IMR-90 (cell line): ENCODE measurements around the gene SMC5. TPM values are rescaled to one million over a fixed set of nuclear protein-coding genes. Genes with fewer than 3 reads are reported as not detected.
"Not testable (repeated sequence)": the region's sequence is repeated elsewhere in the genome, so short reads cannot be mapped to it uniquely, and the experiment has no call there.

Experiments
- ATAC-seq: fragments of 200-7000 bp; cut with Tn5 transposase; 2 replicates; pipeline ENCODE4 v1.9.1; 2020; ENCODE audit warnings: low read depth, mild to moderate bottlenecking, moderate library complexity
- BruUV-seq: library from RNA; stranded (reverse); fragments of 400-500 nt; replicated peaks from 2 replicates; lab custom pipeline; 2021; lab: Mats Ljungman, UMichigan
- CTCF ChIA-PET: fragments of 300-600 bp; formaldehyde crosslinking; extraction: SDS; loops from one replicate; lab custom pipeline; 2021; ENCODE audit warnings: antibody characterized with exemption; lab: Yijun Ruan, JAX
- POLR2A ChIA-PET: fragments of 300-600 bp; sonication (Branson Sonifier 250); formaldehyde crosslinking; loops from one replicate; lab custom pipeline; 2022; ENCODE audit warnings: antibody characterized with exemption; ENCODE audit not compliant: unreplicated experiment; lab: Charles Lee
- DNase-seq: peaks from one replicate; pipeline ENCODE4 v3.0.0; 2013
- H2AFZ ChIP-seq: replicated peaks from 2 replicates; pipeline ENCODE3; 2013; ENCODE audit warnings: low read length, mild to moderate bottlenecking; ENCODE audit not compliant: poor library complexity
- H2AK5ac ChIP-seq: 2 replicates; pipeline ENCODE4 v1.6.1; 2013; ENCODE audit warnings: low read depth, low read length, inconsistent platforms
- H2AK9ac ChIP-seq: replicated peaks from 2 replicates; pipeline ENCODE3; 2013; ENCODE audit warnings: mild to moderate bottlenecking, low read depth, low read length, moderate library complexity; ENCODE audit not compliant: poor library complexity
- H2BK120ac ChIP-seq: 2 replicates; pipeline ENCODE4 v1.6.1; 2013; ENCODE audit warnings: low read depth, low read length, inconsistent platforms
- H2BK15ac ChIP-seq: 3 replicates; pipeline ENCODE4 v1.6.1; 2013; ENCODE audit warnings: low read depth, low read length, inconsistent platforms
- H2BK20ac ChIP-seq: 2 replicates; pipeline ENCODE4 v1.6.1; 2013; ENCODE audit warnings: low read depth, mild to moderate bottlenecking, inconsistent platforms, low read length, moderate library complexity
- H2BK5ac ChIP-seq: 2 replicates; pipeline ENCODE4 v1.6.1; 2013; ENCODE audit warnings: mild to moderate bottlenecking, low read depth, low read length, inconsistent platforms; ENCODE audit not compliant: poor library complexity, severe bottlenecking
- H3K14ac ChIP-seq: replicated peaks from 2 replicates; pipeline ENCODE4 v1.6.1; 2013; ENCODE audit warnings: low read depth, low read length, inconsistent platforms
- H3K18ac ChIP-seq: 2 replicates; pipeline ENCODE4 v1.6.1; 2013; ENCODE audit warnings: low read depth, low read length, control low read depth
- H3K23ac ChIP-seq: 2 replicates; pipeline ENCODE4 v1.6.1; 2013; ENCODE audit warnings: low read depth, low read length, inconsistent platforms
- H3K27ac ChIP-seq: 2 replicates; pipeline ENCODE4 v1.5.1; 2013; ENCODE audit warnings: mild to moderate bottlenecking, control low read depth, low read length; ENCODE audit not compliant: insufficient read depth
- H3K27me3 ChIP-seq: 2 replicates; pipeline ENCODE4 v1.6.1; 2013; ENCODE audit warnings: low read length; ENCODE audit not compliant: control insufficient read depth, insufficient read depth
- H3K36me3 ChIP-seq: 2 replicates; pipeline ENCODE4 v1.6.1; 2013; ENCODE audit warnings: low read length, mixed read lengths; ENCODE audit not compliant: control insufficient read depth, insufficient read depth
- H3K4ac ChIP-seq: 2 replicates; pipeline ENCODE4 v1.6.1; 2013; ENCODE audit warnings: low read depth, low read length, inconsistent platforms
- H3K4me1 ChIP-seq: 2 replicates; pipeline ENCODE4 v1.6.1; 2013; ENCODE audit warnings: low read length, mixed read lengths; ENCODE audit not compliant: control insufficient read depth, insufficient read depth
- H3K4me2 ChIP-seq: 2 replicates; pipeline ENCODE4 v1.6.1; 2013; ENCODE audit warnings: low read depth, mild to moderate bottlenecking, control low read depth, low read length, moderate library complexity
- H3K4me3 ChIP-seq: 2 replicates; pipeline ENCODE4 v1.5.1; 2013; ENCODE audit warnings: low read depth, mild to moderate bottlenecking, control low read depth, low read length, moderate library complexity; ENCODE audit not compliant: insufficient read depth
- H3K56ac ChIP-seq: 2 replicates; pipeline ENCODE4 v1.6.1; 2013; ENCODE audit warnings: low read length, inconsistent platforms; ENCODE audit not compliant: insufficient read depth; ENCODE audit errors: extremely low read depth
- H3K79me1 ChIP-seq, 2 experiments: 2 replicates each; pipeline ENCODE4 v1.6.1; 2013; ENCODE audit warnings: low read length in 2 of 2, inconsistent platforms in 1 of 2, low read depth in 1 of 2
- H3K9ac ChIP-seq: 2 replicates; pipeline ENCODE4 v1.6.1; 2013; ENCODE audit warnings: low read depth, low read length, control low read depth
- H3K9me1 ChIP-seq: 2 replicates; pipeline ENCODE4 v1.6.1; 2013; ENCODE audit warnings: low read length, inconsistent platforms; ENCODE audit not compliant: insufficient read depth
- H3K9me3 ChIP-seq: 2 replicates; pipeline ENCODE4 v1.6.1; 2013; ENCODE audit warnings: low read length; ENCODE audit not compliant: control insufficient read depth, insufficient read depth
- H4K20me1 ChIP-seq: 2 replicates; pipeline ENCODE4 v1.6.1; 2013; ENCODE audit warnings: low read length, inconsistent platforms; ENCODE audit not compliant: insufficient read depth
- H4K5ac ChIP-seq: 2 replicates; pipeline ENCODE4 v1.6.1; 2013; ENCODE audit warnings: mild to moderate bottlenecking, low read depth, low read length, control low read depth
- H4K8ac ChIP-seq, 2 experiments: 2 replicates each; pipeline ENCODE4 v1.6.1; 2013; ENCODE audit warnings: low read depth in 2 of 2, low read length in 2 of 2, control low read depth in 1 of 2, inconsistent platforms in 1 of 2
- H4K91ac ChIP-seq: 2 replicates; pipeline ENCODE4 v1.6.1; 2013; ENCODE audit warnings: low read depth, low read length, inconsistent platforms; ENCODE audit not compliant: insufficient read depth
- CEBPB ChIP-seq: IDR thresholded peaks from 2 replicates; pipeline ENCODE4 v1.6.1; 2012; ENCODE audit warnings: low read depth, low read length, improper control_type of control experiment
- FOS ChIP-seq: fragments of 150-350 bp; IDR thresholded peaks from 2 replicates; pipeline ENCODE4 v1.6.1; 2016; ENCODE audit warnings: low read depth, low read length
- WGBS, 2 experiments: methylation state at CpG; one replicate each; pipeline versions ENCODE4 v1.1.5 to v1.1.7; 2013; ENCODE audit warnings: missing lambda C conversion rate in 2 of 2; ENCODE audit not compliant: insufficient read length in 1 of 2; ENCODE audit errors: extremely low coverage in 2 of 2; 5-methylcytosine and 5-hydroxymethylcytosine counted together
- dilution Hi-C: fragments of 300-500 bp; cut with HindIII; formaldehyde crosslinking; loops from one replicate; pipeline ENCODE4 v1.14.3; 2018; ENCODE audit warnings: low sequenced_read_pairs; ENCODE audit not compliant: unreplicated experiment
- in situ Hi-C: fragments of 300-500 bp; cut with MboI; formaldehyde crosslinking; loops from 3 replicates; pipeline ENCODE4 v1.14.3; 2019; ENCODE audit warnings: low sequenced_read_pairs, inconsistent platforms, mixed read lengths
- intact Hi-C: fragments of 100-400 bp; cut with micrococcal nuclease; formaldehyde crosslinking; loops from 2 replicates; pipeline ENCODE4 v1.10.0; 2022
- polyA plus RNA-seq, 3 experiments: library from polyadenylated mRNA; depleted of rRNA; stranded (reverse); fragments of >200 nt; gene quantifications; 2 replicates each; pipeline ENCODE4 v1.2.3, GENCODE V29; 2012; ENCODE audit warnings: low replicate concordance in 1 of 3
- total RNA-seq: library from RNA; depleted of rRNA; stranded (reverse); fragments of >200 nt; gene quantifications from 2 replicates; pipeline ENCODE4 v1.2.3, GENCODE V29; 2012

SMC5 gene
- total and polyA plus RNA-seq, 2 of the 4 experiments (the other 2 are of a cell fraction) = 12.0 to 13.3 TPM

GRCh38 chr9:70324963-70325362 lies 66.2 kb downstream of the SMC5 start:
- Histone ChIP-seq H3K23ac (no peak overlapping the region), H4K5ac (no peak overlapping the region), H3K27me3 (no peaks in the 10 kb centered on the region), H2BK5ac (peak overlapping the region; percentile 60), H3K36me3 (peaks cover 39% of the 10 kb centered on the region), H3K9me1 (peaks cover 3% of the 10 kb centered on the region), H4K20me1 (0 out of 2 replicates have a peak, but pooled peaks cover 3% of the 10 kb centered on the region), H2AK9ac (no peak overlapping the region), H2BK15ac (no peak overlapping the region), H3K4ac (no peak overlapping the region), H3K18ac (no peak overlapping the region), H3K56ac (no peak overlapping the region), H4K91ac (no peak overlapping the region), H3K9ac (no peak overlapping the region), H3K14ac (no peak overlapping the region), H2AFZ (no peak overlapping the region), H3K9me3 (no peaks in the 10 kb centered on the region; the same call in 1 of the 2 replicates), H3K79me1 (peaks cover 28 to 48% of the 10 kb centered on the region in 2 experiments), H3K4me2 (no peak overlapping the region), H3K4me1 (peaks cover 2% of the 10 kb centered on the region; the same call in 1 of the 2 replicates), H2BK120ac (no peak overlapping the region), H4K8ac (no peak overlapping the region), H2BK20ac (no peak overlapping the region), H3K4me3 (no peak overlapping the region), H3K27ac (no peak overlapping the region), H2AK5ac (no peak overlapping the region)
- WGBS, 2 experiments = no CpG with 5 or more reads among the region's 3 CpGs
- dilution Hi-C loops (no loop called here), in situ Hi-C loops (no loop called here), intact Hi-C loops (no loop called here)
- DNase-seq = peak; percentile 89
- ChIA-PET POLR2A (no interaction called here), CTCF (interaction anchor here (1.6 kb wide), 1 partner anchor 16 kb away, joined by 3 read pairs; no protein-coding TSS in a partner anchor)
- ATAC-seq = peak; percentile 75
- BruUV-seq = no TSS peak
- TF ChIP-seq FOS (no peak), CEBPB (peak; percentile 89)

GRCh38 chr9:70328625-70329024 lies 69.8 kb downstream of the SMC5 start:
- H4K5ac ChIP-seq, intact Hi-C loops, H3K27ac ChIP-seq, H3K4me1 ChIP-seq, H2BK15ac ChIP-seq, BruUV-seq, H3K9me1 ChIP-seq, H3K14ac ChIP-seq, H3K56ac ChIP-seq, DNase-seq, H3K23ac ChIP-seq, H2BK120ac ChIP-seq, H2BK5ac ChIP-seq, H4K20me1 ChIP-seq, dilution Hi-C loops, H3K18ac ChIP-seq, H3K4me3 ChIP-seq, H4K8ac ChIP-seq, H3K4ac ChIP-seq, H2AK5ac ChIP-seq, H3K27me3 ChIP-seq, H3K9me3 ChIP-seq, H3K9ac ChIP-seq, in situ Hi-C loops, CTCF ChIA-PET, POLR2A ChIA-PET, H4K91ac ChIP-seq, H2AK9ac ChIP-seq, H2BK20ac ChIP-seq, H3K4me2 ChIP-seq, ATAC-seq: not testable (repeated sequence)
- Histone ChIP-seq H3K79me1 (peaks cover 14 to 35% of the 10 kb centered on the region in 2 experiments), H2AFZ (peak overlapping the region; percentile 39), H3K36me3 (peaks cover 34% of the 10 kb centered on the region)
- 100% methylated on average over 2 of the region's 4 CpGs; no CpG with 5 or more reads in 1 of the 2 experiments for WGBS, 2 experiments
